HG03571 (cell line): ENCODE measurements around the gene ATP6V0A1.
"Not testable (repeated sequence)": the region's sequence is repeated elsewhere in the genome, so short reads cannot be mapped to it uniquely, and the experiment has no call there.

Experiments
- ATAC-seq: cut with Tn5 transposase; IDR thresholded peaks from one replicate; pipeline ENCODE4 v1.9.1; 2021; ENCODE audit not compliant: unreplicated experiment

Gene ATP6V0A1

GRCh38 chr17:42458497-42459255, at the start of gene ATP6V0A1:
Gene ATP6V0A1, plus strand, starts transcription at chr17:42458878. Its CDS starts 2,017 bp downstream, at chr17:42460895.
- ATAC-seq = peak; percentile 55

- no peak for ATAC-seq
These were observed 49.0 kb upstream of the ATP6V0A1 start for GRCh38 chr17:42409523-42410318.

DNA sequence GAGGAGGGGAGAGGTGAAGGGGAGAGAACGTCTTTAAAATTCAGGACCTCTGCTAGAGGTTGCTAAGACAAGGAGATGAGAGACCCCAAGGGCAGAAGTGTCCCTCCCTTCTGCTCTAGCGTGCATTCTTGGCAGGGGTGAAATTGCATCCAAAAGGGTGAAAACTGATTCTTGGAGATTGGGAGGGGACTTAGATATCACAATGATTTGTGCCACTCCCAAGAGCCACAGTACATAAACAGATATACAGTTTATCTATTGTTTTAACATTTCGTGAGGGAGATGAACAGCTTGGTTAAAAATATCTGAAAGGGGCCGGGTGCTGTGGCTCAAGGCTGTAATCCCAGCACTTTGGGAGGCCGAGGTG, 48.4 kb upstream of the ATP6V0A1 start:
- no peak for ATAC-seq

GRCh38 chr17:42411361-42411760, 47.3 kb upstream of the ATP6V0A1 start:
- no peak for ATAC-seq

DNA sequence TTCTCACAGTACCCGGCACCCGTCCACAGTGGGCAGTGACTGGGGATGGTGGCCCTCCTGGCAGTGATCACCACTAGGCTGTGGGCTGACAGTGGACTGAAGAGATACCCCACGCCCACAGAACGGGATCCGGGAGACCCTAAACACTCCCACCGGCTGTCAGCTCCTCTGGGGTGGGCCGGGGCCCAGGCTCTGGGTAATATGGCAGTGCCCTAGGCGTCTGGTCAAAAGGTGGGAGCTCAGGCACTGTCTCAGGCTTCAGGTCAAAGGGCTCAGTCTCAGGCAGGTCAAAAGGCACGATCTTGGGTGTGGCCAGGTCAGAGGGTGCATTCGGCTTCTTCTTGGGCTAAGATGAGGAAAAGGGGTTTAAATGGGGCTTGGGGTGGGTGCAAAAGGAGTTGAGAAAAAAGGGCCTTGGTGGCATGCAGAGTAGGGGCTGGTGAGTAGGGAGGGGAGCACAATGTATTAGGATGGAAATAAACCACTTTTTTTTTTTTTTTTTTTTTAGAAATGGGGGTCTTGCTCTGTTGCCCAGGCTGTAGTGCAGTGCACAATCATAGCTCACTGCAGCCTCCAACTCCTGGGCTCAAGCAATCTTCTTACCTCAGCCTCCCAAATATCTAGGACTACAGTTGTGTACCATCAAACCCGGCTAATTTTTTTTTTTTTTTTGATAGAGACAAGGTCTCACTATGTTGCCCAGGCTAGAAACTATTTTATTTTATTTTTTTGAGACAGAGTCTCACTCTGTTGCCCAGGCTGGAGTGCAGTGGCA, 46.6 kb upstream of the ATP6V0A1 start:
- ATAC-seq = no peak

GRCh38 chr17:42413464-42414040, 45.1 kb upstream of the ATP6V0A1 start:
- no peak for ATAC-seq

DNA sequence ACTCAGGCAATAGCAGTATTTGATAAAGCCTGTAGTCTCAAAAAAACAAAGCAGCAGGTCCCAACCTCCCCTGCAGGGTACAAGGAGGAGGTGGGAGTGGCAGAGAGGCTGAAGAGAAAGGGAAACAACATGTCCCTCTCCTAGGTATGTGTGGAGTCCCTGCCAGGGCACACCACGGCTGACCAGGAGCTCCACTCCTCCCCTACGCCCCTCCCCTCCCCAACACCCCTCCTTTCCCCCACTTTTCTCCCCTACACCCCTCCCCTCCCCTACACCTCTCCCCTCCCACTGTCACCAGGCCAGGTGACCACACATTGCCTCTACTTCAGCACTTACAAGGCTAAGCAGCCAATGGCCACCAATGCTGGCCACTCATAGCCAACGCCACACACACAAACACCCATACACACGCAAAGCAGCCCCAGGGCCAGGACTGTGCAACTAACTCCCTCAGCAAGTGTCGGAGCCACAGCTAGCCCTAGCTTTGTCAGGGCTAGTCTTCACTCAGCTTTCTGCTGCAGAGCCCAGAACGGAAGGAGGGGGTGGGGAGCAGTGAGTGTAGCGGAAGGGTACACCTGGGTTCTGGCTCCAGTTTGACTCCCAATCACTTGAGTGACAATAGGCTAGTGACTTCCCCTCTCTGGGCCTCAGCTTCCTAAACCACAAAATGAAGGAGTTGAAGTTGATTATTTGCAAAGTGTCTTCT, 43.8 kb upstream of the ATP6V0A1 start:
- ATAC-seq = no peak

DNA sequence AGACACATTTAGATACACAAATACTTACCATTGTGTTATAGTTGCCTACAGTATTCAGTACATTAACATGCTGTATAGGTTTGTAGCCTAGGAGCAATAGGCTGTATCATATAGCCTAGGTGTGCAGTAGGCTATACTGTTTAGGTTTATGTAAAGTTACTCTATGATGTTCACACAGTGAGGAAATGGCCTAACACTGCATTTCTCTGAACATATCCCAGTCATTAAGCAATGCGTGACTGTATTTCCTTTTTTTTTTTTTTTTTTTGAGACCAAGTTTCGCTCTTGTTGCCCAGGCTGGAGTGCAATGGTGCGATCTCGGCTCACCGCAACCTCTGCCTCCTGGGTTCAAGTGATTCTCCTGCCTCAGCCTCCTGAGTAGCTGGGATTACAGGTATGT, 40.7 kb upstream of the ATP6V0A1 start:
- ATAC-seq = not testable (repeated sequence)

DNA sequence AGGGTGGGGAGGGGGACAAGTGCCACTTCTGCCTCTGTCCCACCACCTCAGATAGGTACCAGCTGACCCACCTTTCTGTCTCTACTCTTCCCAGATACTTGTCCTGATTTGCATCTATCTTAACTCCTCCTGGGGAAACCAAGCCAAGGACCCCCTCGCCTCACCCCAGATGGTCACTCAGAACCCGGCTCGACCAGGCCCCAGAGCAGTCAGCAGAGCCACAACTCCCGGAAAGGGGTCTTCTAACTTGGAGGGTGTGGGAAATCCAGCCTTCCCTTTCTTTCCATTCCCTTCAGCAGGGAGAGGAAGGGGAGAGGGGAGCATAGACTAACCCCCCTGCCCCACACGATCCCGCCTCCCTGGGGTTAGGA, 37.6 kb upstream of the ATP6V0A1 start:
- no peak for ATAC-seq

DNA sequence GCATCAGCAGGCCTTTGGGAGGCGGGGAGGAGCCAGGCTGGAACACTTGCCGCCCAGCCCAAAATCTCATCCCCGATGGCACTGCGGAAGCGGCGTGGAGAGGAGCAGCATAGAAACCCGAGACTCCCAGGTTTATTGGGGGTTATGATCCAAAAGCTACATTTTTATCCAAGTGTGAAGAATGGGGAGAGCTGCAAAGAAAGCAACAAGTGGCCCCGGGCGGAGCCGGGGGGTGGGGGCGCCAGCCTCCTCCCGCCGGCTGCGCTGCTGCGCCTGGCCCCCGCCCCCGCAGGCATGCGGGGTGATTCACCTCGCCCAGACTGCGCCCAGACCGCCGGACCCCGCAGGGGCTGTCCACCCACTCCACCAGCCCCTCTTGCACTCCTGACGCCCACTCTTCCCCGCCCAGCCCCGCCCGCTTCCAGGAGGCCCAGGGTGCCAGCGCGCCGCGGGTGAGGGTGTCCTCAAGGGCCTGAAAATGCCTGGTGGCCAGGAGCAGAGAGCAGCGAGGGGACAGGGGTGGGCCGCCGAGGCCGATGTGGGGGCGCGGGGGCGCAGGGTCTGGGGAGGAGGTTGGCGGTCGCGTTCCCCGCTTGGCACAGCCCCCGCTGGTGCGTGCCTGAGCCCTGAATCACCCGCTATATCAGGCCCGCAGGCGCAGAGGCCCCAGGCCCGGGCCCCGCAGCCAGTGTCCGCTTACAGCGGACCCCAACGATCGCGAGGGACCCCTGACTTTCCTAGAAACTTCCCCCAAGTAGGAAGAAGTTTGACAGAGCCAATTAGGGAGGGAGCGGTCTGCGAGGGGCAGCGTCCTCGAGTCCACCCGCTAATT, 37.0 kb upstream of the ATP6V0A1 start:
- no peak for ATAC-seq

- no peak for ATAC-seq
These were observed 36.2 kb upstream of the ATP6V0A1 start for GRCh38 chr17:42422412-42422957.

DNA sequence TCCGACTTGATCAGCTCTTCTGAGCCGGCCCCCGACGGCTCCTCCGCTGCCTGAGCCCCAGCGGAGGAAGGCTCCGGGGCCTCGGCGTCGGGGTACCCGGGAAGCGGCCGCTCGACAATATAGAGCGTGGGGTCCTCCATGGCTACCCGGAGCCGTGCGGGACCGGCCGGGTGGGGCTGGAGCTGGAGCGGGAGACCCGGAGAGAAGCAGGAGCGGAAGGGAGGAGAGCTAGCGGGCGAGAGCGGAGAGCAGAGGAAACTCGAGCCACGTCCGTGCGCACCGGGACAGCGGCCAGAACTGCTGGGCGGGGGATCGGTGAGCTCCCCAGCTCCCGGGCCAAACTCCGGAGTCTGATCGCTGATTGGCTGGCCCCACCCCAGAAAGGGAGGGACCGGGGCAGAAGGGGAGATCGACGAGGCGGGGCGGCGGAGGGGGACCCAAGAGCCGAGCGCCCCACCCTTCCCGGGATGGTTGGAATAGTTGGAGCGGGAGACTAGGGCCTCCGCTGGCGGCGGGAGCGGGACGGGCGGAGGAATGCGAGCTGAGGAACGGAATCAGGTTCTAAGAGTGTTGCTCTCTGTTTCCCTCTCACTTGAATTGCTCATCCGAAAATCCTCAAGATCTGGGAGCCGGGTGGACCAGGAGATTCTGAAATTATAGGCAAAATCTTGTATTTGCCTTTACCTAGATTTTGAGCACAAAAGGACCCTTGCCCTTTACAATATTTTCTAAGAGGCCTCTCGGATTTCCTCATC, 35.5 kb upstream of the ATP6V0A1 start, which contains the start of gene CAVIN1:
CAVIN1 (minus strand) TSS at position 299 of the 755 bp plus-strand sequence; CDS start at position 140, 159 bp downstream.
- no peak for ATAC-seq

- ATAC-seq = no peak
These were observed 34.9 kb upstream of the ATP6V0A1 start for GRCh38 chr17:42423766-42424165.

- ATAC-seq = no peak
These were observed 33.6 kb upstream of the ATP6V0A1 start for GRCh38 chr17:42424991-42425610.

- no peak for ATAC-seq
These were observed 30.3 kb upstream of the ATP6V0A1 start for GRCh38 chr17:42428141-42428944.

- no peak for ATAC-seq
These were observed 28.8 kb upstream of the ATP6V0A1 start for GRCh38 chr17:42429726-42430447.

- no peak for ATAC-seq
These were observed 26.9 kb upstream of the ATP6V0A1 start for GRCh38 chr17:42431758-42432161.
